H1 (cell line): ENCODE measurements around the gene CXCR3. TPM values are rescaled to one million over a fixed set of nuclear protein-coding genes. Genes with fewer than 3 reads are reported as not detected.

Experiments
- EP300 ChIP-seq, 2 experiments: IDR thresholded peaks; 1 replicate in 1 of 2; 2 replicates in 1 of 2; pipeline ENCODE4 v1.6.1; 2011 to 2012; ENCODE audit warnings: low read depth in 2 of 2, low read length in 2 of 2, mild to moderate bottlenecking in 2 of 2, borderline replicate concordance in 1 of 2, inconsistent platforms in 1 of 2, moderate library complexity in 1 of 2
- SP2 ChIP-seq: IDR thresholded peaks from 2 replicates; pipeline ENCODE4 v1.6.1; 2012; ENCODE audit warnings: mild to moderate bottlenecking, low read length, inconsistent platforms
- TEAD4 ChIP-seq: IDR thresholded peaks from 2 replicates; pipeline ENCODE4 v1.6.1; 2012; ENCODE audit warnings: low read depth, low read length, inconsistent platforms, mixed read lengths
- polyA plus RNA-seq, 7 experiments: library from polyadenylated mRNA; depleted of rRNA in 3 of 7; stranded (reverse) in 5 of 7; unstranded in 2 of 7; fragments of >200 nt in 5 of 7; fragments of 200-250 nt in 2 of 7; gene quantifications; 1 replicate in 5 of 7; 2 replicates in 1 of 7; 4 replicates in 1 of 7; pipeline versions ENCODE4 v1.2.1 to v1.2.3, GENCODE V29; 2011 to 2013; ENCODE audit warnings: missing spikeins in 2 of 7, mixed read lengths in 2 of 7
- total RNA-seq: library from RNA; stranded (reverse); fragmentation: NEBNext Ultra II Directional; extraction: Animal tissue kit (Norgen Biotek cat#: 25700); gene quantifications from 2 replicates; pipeline ENCODE4 v1.2.1, GENCODE V29; 2021

The CXCR3 gene
- total and polyA plus RNA-seq, 2 of the 8 experiments (the other 6 are each of a cell fraction or from before 2014, with no cell fraction given), result not detected

- TF ChIP-seq TEAD4 (no peak), SP2 (no peak), EP300 (IDR thresholded peaks at IDR 0.05; ENCODE audit: borderline replicate concordance in 1 of 2, low read depth in 2 of 2, low read length in 2 of 2) (no peak)
These were observed 1.7 kb upstream of the CXCR3 start (continued) for GRCh38 chrX:71619986-71620385.
